Measurements from ENCODE around the gene L2HGDH. TPM values are rescaled to one million over a fixed set of nuclear protein-coding genes. Genes with fewer than 3 reads are reported as not detected.

Gene L2HGDH
- polyA plus RNA-seq, 1 of the 3 experiments (the other 2 are of a cell fraction) = 8.4 TPM

- Histone ChIP-seq H3K27ac (ENCODE audit: low read depth in 2 of 2, low read length in 1 of 2) (no peak overlapping the region), H3K9me2 (no peaks in the 10 kb centered on the region), H3K4me3 (ENCODE audit: low read depth in 2 of 2, low read length in 1 of 2) (no peak overlapping the region), H3K36me3 (replicated peaks in 1 of 2; ENCODE audit: control insufficient read depth in 1 of 2, insufficient read depth in 2 of 2, low read length in 1 of 2) (peaks cover 0 to 19% of the 10 kb centered on the region in 2 experiments), H3K79me2 (ENCODE audit: insufficient read depth) (no peaks in the 10 kb centered on the region), H3K27me3 (ENCODE audit: insufficient read depth) (no peaks in the 10 kb centered on the region), H2AFZ (ENCODE audit: low read depth) (no peak overlapping the region), H3K9ac (no peak overlapping the region), H4K20me1 (ENCODE audit: insufficient read depth) (no peaks in the 10 kb centered on the region), H3K4me2 (no peak overlapping the region), H3K4me1 (ENCODE audit: control insufficient read depth in 1 of 2, insufficient read depth in 2 of 2, low read depth in 1 of 2, low read length in 1 of 2) (no peaks in the 10 kb centered on the region), H3K9me3 (no peaks in the 10 kb centered on the region), H3F3A (replicated peaks; ENCODE audit: insufficient read depth) (no peaks in the 10 kb centered on the region)
- CTCF ChIA-PET = interaction anchor here (0.8 to 1.2 kb wide), 2 partner anchors 11 to 18 kb away, joined by 3 read pairs; no protein-coding TSS in a partner anchor
- no peak for TF ChIP-seq TAF1 (IDR thresholded peaks at IDR 0.05; ENCODE audit: borderline replicate concordance, low read depth, low read length)
- no peak for TF ChIP-seq USF1 (IDR thresholded peaks at IDR 0.05; ENCODE audit: borderline replicate concordance, low read depth)
- no peak for TF ChIP-seq POLR2AphosphoS5 (IDR thresholded peaks at IDR 0.05; ENCODE audit: low read depth, low read length)
- TF ChIP-seq TCF12 (IDR thresholded peaks at IDR 0.05) = no peak
- no peak for TF ChIP-seq RFX5 (IDR thresholded peaks at IDR 0.05; ENCODE audit: low read length)
- DNase-seq = no peak
- WGBS (ENCODE audit: low lambda C conversion rate) = 98% methylated on average over 5 of the region's 5 CpGs
- POLR2A ChIA-PET = interaction anchor here (0.9 kb wide), 1 partner anchor 24 kb away, joined by 3 read pairs; the partner anchor contains the start of genes DMAC2L and L2HGDH
These were observed 23.9 kb downstream of the L2HGDH start for GRCh38 chr14:50288146-50288545.

GRCh38 chr14:50285861-50286260 lies 26.2 kb downstream of the L2HGDH start:
- no peaks in the 10 kb centered on the region for H3F3A ChIP-seq (replicated peaks; ENCODE audit: insufficient read depth)
- DNase-seq = no peak
- H2AFZ ChIP-seq (ENCODE audit: low read depth) = no peak overlapping the region
- no peaks in the 10 kb centered on the region for H3K79me2 ChIP-seq (ENCODE audit: insufficient read depth)
- no peak overlapping the region for H3K4me3 ChIP-seq (ENCODE audit: low read depth in 2 of 2, low read length in 1 of 2)
- no peaks in the 10 kb centered on the region for H3K9me3 ChIP-seq
- no peak overlapping the region for H3K27ac ChIP-seq (ENCODE audit: low read depth in 2 of 2, low read length in 1 of 2)
- TF ChIP-seq CHD2 (IDR thresholded peaks at IDR 0.05; ENCODE audit: low read length, partially characterized antibody) = no peak
- no peak for TF ChIP-seq RCOR1 (IDR thresholded peaks at IDR 0.05; ENCODE audit: low read length)
- no peak for TF ChIP-seq NRF1 (IDR thresholded peaks at IDR 0.05; ENCODE audit: low read depth, low read length)
- TF ChIP-seq EZH2phosphoT487 (IDR thresholded peaks at IDR 0.05; ENCODE audit: borderline replicate concordance, low read depth) = no peak
- no peak for TF ChIP-seq MXI1 (IDR thresholded peaks at IDR 0.05; ENCODE audit: low read depth, low read length)
- TF ChIP-seq USF2 (IDR thresholded peaks at IDR 0.05; ENCODE audit: borderline replicate concordance, low read depth, low read length) = no peak
- no peak for TF ChIP-seq EP300 (IDR thresholded peaks at IDR 0.05; ENCODE audit: borderline replicate concordance in 1 of 2, low read depth in 1 of 2, low read length in 1 of 2)
- no peak for TF ChIP-seq TEAD4 (IDR thresholded peaks at IDR 0.05; ENCODE audit: borderline replicate concordance, insufficient read depth)
- TF ChIP-seq JUND (IDR thresholded peaks at IDR 0.05) = no peak
- no peak for TF ChIP-seq USF1 (IDR thresholded peaks at IDR 0.05; ENCODE audit: borderline replicate concordance, low read depth)
- no peak for TF ChIP-seq SIN3A (IDR thresholded peaks at IDR 0.05; ENCODE audit: borderline replicate concordance, low read depth, low read length)
- ChIA-PET POLR2A (no interaction called here), CTCF (no interaction called here)
- peaks cover 0 to 5% of the 10 kb centered on the region in 2 experiments for H3K36me3 ChIP-seq (replicated peaks in 1 of 2; ENCODE audit: control insufficient read depth in 1 of 2, insufficient read depth in 2 of 2, low read length in 1 of 2)
- no peak overlapping the region for H3K9ac ChIP-seq
- no peaks in the 10 kb centered on the region for H3K4me1 ChIP-seq (ENCODE audit: control insufficient read depth in 1 of 2, insufficient read depth in 2 of 2, low read depth in 1 of 2, low read length in 1 of 2)
- no peaks in the 10 kb centered on the region for H3K27me3 ChIP-seq (ENCODE audit: insufficient read depth)
- H3K4me2 ChIP-seq = no peak overlapping the region
- H4K20me1 ChIP-seq (ENCODE audit: insufficient read depth) = no peaks in the 10 kb centered on the region
- H3K9me2 ChIP-seq = no peaks in the 10 kb centered on the region
